Measurements from ENCODE around the gene FBXW4. TPM values are rescaled to one million over a fixed set of nuclear protein-coding genes. Genes with fewer than 3 reads are reported as not detected.

The FBXW4 gene
- total and polyA plus RNA-seq, 10 of the 15 experiments (the other 5 are each of a cell fraction or from before 2014, with no cell fraction given), result 5.7 to 42.0 (median 27.5) TPM

- TF ChIP-seq ZSCAN29 (IDR thresholded peaks at IDR 0.05) (no peak), GABPA (IDR thresholded peaks at IDR 0.05; ENCODE audit: low read depth) (no peak)
These were observed 49.3 kb downstream of the FBXW4 start (continued) for GRCh38 chr10:101645659-101646058.

- intact Hi-C loops (cut with micrococcal nuclease; ENCODE audit: unreplicated experiment) (no loop called here), in situ Hi-C loops (cut with MboI) (no loop called here)
- no peaks in the 10 kb centered on the region for H3K9me3 ChIP-seq (replicated peaks; ENCODE audit: control insufficient read depth, insufficient read depth, low read length)
- ChIA-PET POLR2A (interaction anchor here (0.6 kb wide), 1 partner anchor 12 kb away, joined by 3 read pairs; no protein-coding TSS in a partner anchor), SMC1A (ENCODE audit: uncharacterized antibody, unreplicated experiment) (no interaction called here), RAD21 (ENCODE audit: unreplicated experiment) (no interaction called here), CTCF (interaction anchor here (1.2 kb wide), 1 partner anchor 140 kb away, joined by 3 read pairs; no protein-coding TSS in a partner anchor)
- 88% methylated on average over 3 of the region's 3 CpGs for WGBS (ENCODE audit: insufficient coverage, insufficient replicate concordance, low lambda C conversion rate, missing lambda C conversion rate)
- H3K27me3 ChIP-seq (replicated peaks in 1 of 2; ENCODE audit: control insufficient read depth in 2 of 2, insufficient read depth in 2 of 2, low read length in 1 of 2), result no peaks in the 10 kb centered on the region
- H3K79me2 ChIP-seq (ENCODE audit: control insufficient read depth, insufficient read depth, low read length), result no peaks in the 10 kb centered on the region
- no peak overlapping the region for H2AFZ ChIP-seq (ENCODE audit: control insufficient read depth, low read depth, low read length)
- DNase-seq (ENCODE audit: low read depth, low spot score), result no peak
- H3K27ac ChIP-seq (ENCODE audit: control insufficient read depth, insufficient read depth), result no peak overlapping the region
- no peak overlapping the region for H3K4me3 ChIP-seq
- no peak for TF ChIP-seq HDAC6 (IDR thresholded peaks at IDR 0.05; ENCODE audit: unreplicated experiment)
- no peak for TF ChIP-seq RAD21 (IDR thresholded peaks at IDR 0.05; ENCODE audit: insufficient read depth, low read depth, low read length)
- TF ChIP-seq TAF1 (IDR thresholded peaks at IDR 0.05; ENCODE audit: borderline replicate concordance, low read depth, low read length), result no peak
- TF ChIP-seq FOS (IDR thresholded peaks at IDR 0.05; ENCODE audit: borderline replicate concordance, extremely low read depth, insufficient read length), result no peak
- no peak for TF ChIP-seq DPF2 (IDR thresholded peaks at IDR 0.05)
- no TSS peak for BruUV-seq (replicated peaks)
- H4K20me1 ChIP-seq (ENCODE audit: control insufficient read depth, insufficient read depth), result no peaks in the 10 kb centered on the region
- no peak overlapping the region for H3K9ac ChIP-seq (ENCODE audit: control insufficient read depth, insufficient read depth, low read length)
- H3K36me3 ChIP-seq (ENCODE audit: control insufficient read depth in 2 of 2, insufficient read depth in 2 of 2, low read length in 1 of 2), result peaks cover 3 to 4% of the 10 kb centered on the region in 2 experiments; a peak in 2 of 4 replicates
- no peak for FAIRE-seq
- H3K4me2 ChIP-seq (ENCODE audit: control insufficient read depth, insufficient read depth), result no peak overlapping the region
- no peaks in the 10 kb centered on the region for H3K4me1 ChIP-seq (ENCODE audit: control insufficient read depth, insufficient read depth, low read length)
- ATAC-seq, result no peak
These were observed 51.0 kb downstream of the FBXW4 start for GRCh38 chr10:101644002-101644401.

GRCh38 chr10:101643546-101643945 is 51.4 kb downstream of the FBXW4 start:
- Histone ChIP-seq H2AFZ (ENCODE audit: control insufficient read depth, low read depth, low read length) (no peak overlapping the region), H3K27ac (ENCODE audit: control insufficient read depth, insufficient read depth) (no peak overlapping the region), H3K9me3 (replicated peaks; ENCODE audit: control insufficient read depth, insufficient read depth, low read length) (no peaks in the 10 kb centered on the region), H4K20me1 (ENCODE audit: control insufficient read depth, insufficient read depth) (no peaks in the 10 kb centered on the region), H3K4me2 (ENCODE audit: control insufficient read depth, insufficient read depth) (no peak overlapping the region), H3K9ac (ENCODE audit: control insufficient read depth, insufficient read depth, low read length) (no peak overlapping the region), H3K79me2 (ENCODE audit: control insufficient read depth, insufficient read depth, low read length) (no peaks in the 10 kb centered on the region), H3K27me3 (replicated peaks in 1 of 2; ENCODE audit: control insufficient read depth in 2 of 2, insufficient read depth in 2 of 2, low read length in 1 of 2) (no peaks in the 10 kb centered on the region), H3K4me1 (ENCODE audit: control insufficient read depth, insufficient read depth, low read length) (no peaks in the 10 kb centered on the region), H3K36me3 (ENCODE audit: control insufficient read depth in 2 of 2, insufficient read depth in 2 of 2, low read length in 1 of 2) (peaks cover 3 to 8% of the 10 kb centered on the region in 2 experiments; a peak in 3 of 4 replicates), H3K4me3 (no peak overlapping the region)
- FAIRE-seq (no peak), ATAC-seq (no peak), DNase-seq (ENCODE audit: low read depth, low spot score) (no peak)
- ChIA-PET SMC1A (ENCODE audit: uncharacterized antibody, unreplicated experiment) (no interaction called here), CTCF (interaction anchor here (1.2 kb wide), 1 partner anchor 140 kb away, joined by 3 read pairs; no protein-coding TSS in a partner anchor), POLR2A (no interaction called here), RAD21 (ENCODE audit: unreplicated experiment) (no interaction called here)
- in situ Hi-C loops (cut with MboI), result no loop called here
- WGBS (ENCODE audit: insufficient coverage, insufficient replicate concordance, low lambda C conversion rate, missing lambda C conversion rate), result 97% methylated on average over 3 of the region's 3 CpGs
- intact Hi-C loops (cut with micrococcal nuclease; ENCODE audit: unreplicated experiment), result no loop called here
- BruUV-seq (replicated peaks), result no TSS peak
- no peak for TF ChIP-seq ZBTB11 (CRISPR knock-in tag; IDR thresholded peaks at IDR 0.05)
- TF ChIP-seq EED (IDR thresholded peaks at IDR 0.05; ENCODE audit: low read depth), result no peak
- no peak for TF ChIP-seq GATAD2B (conservative IDR thresholded peaks at IDR 0.05; ENCODE audit: low read depth)
- no peak for TF ChIP-seq RELB (IDR thresholded peaks at IDR 0.05; ENCODE audit: low read depth)

Measured in GM12878 (cell line).